ENCODE measurements around the gene LMAN2L. TPM values are rescaled to one million over a fixed set of nuclear protein-coding genes. Genes with fewer than 3 reads are reported as not detected.

LMAN2L gene
- total RNA-seq, 1 donor from 2014 or later: 14.2 TPM

GRCh38 chr2:96733931-96734330 is 5.9 kb downstream of the LMAN2L start:
- no peaks in the 10 kb centered on the region for H3K27me3 ChIP-seq (ENCODE audit: control insufficient read depth, insufficient read depth, low read length)
- H3K4me3 ChIP-seq (ENCODE audit: low read depth, low read length): no peak overlapping the region
- H3K36me3 ChIP-seq (ENCODE audit: control insufficient read depth, insufficient read depth, low read length): no peaks in the 10 kb centered on the region
- DNase-seq (ENCODE audit: low read depth): no peak
- TF ChIP-seq, protein P1, sequence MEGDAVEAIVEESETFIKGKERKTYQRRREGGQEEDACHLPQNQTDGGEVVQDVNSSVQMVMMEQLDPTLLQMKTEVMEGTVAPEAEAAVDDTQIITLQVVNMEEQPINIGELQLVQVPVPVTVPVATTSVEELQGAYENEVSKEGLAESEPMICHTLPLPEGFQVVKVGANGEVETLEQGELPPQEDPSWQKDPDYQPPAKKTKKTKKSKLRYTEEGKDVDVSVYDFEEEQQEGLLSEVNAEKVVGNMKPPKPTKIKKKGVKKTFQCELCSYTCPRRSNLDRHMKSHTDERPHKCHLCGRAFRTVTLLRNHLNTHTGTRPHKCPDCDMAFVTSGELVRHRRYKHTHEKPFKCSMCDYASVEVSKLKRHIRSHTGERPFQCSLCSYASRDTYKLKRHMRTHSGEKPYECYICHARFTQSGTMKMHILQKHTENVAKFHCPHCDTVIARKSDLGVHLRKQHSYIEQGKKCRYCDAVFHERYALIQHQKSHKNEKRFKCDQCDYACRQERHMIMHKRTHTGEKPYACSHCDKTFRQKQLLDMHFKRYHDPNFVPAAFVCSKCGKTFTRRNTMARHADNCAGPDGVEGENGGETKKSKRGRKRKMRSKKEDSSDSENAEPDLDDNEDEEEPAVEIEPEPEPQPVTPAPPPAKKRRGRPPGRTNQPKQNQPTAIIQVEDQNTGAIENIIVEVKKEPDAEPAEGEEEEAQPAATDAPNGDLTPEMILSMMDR (IDR thresholded peaks at IDR 0.05; ENCODE audit: insufficient read depth, low read length, poor library complexity, severe bottlenecking): no peak

- no peaks in the 10 kb centered on the region for H3K36me3 ChIP-seq (ENCODE audit: control insufficient read depth, insufficient read depth, low read length)
- H3K27me3 ChIP-seq (ENCODE audit: control insufficient read depth, insufficient read depth, low read length): no peaks in the 10 kb centered on the region
- TF ChIP-seq, protein P1 (IDR thresholded peaks at IDR 0.05; ENCODE audit: insufficient read depth, low read length, poor library complexity, severe bottlenecking): no peak
- DNase-seq (ENCODE audit: low read depth): no peak
- H3K4me3 ChIP-seq (ENCODE audit: low read depth, low read length): no peak overlapping the region
Measured at GRCh38 chr2:96730212-96730611, 9.7 kb downstream of the LMAN2L start.

- Histone ChIP-seq H3K27me3 (ENCODE audit: control insufficient read depth, insufficient read depth, low read length) (no peaks in the 10 kb centered on the region), H3K4me3 (ENCODE audit: low read depth, low read length) (no peak overlapping the region), H3K36me3 (ENCODE audit: control insufficient read depth, insufficient read depth, low read length) (no peaks in the 10 kb centered on the region)
- no peak for DNase-seq (ENCODE audit: low read depth)
- TF ChIP-seq, protein P1 (IDR thresholded peaks at IDR 0.05; ENCODE audit: insufficient read depth, low read length, poor library complexity, severe bottlenecking): no peak
Measured at GRCh38 chr2:96729748-96730147, 10.1 kb downstream of the LMAN2L start.

GRCh38 chr2:96727431-96727830 is 12.4 kb downstream of the LMAN2L start:
- H3K36me3 ChIP-seq (ENCODE audit: control insufficient read depth, insufficient read depth, low read length): no peaks in the 10 kb centered on the region
- H3K4me3 ChIP-seq (ENCODE audit: low read depth, low read length): no peak overlapping the region
- no peaks in the 10 kb centered on the region for H3K27me3 ChIP-seq (ENCODE audit: control insufficient read depth, insufficient read depth, low read length)
- no peak for DNase-seq (ENCODE audit: low read depth)
- TF ChIP-seq, protein P1 (IDR thresholded peaks at IDR 0.05; ENCODE audit: insufficient read depth, low read length, poor library complexity, severe bottlenecking): no peak

- H3K36me3 ChIP-seq (ENCODE audit: control insufficient read depth, insufficient read depth, low read length): no peaks in the 10 kb centered on the region
- TF ChIP-seq, protein P1 (IDR thresholded peaks at IDR 0.05; ENCODE audit: insufficient read depth, low read length, poor library complexity, severe bottlenecking): no peak
- no peak for DNase-seq (ENCODE audit: low read depth)
- no peaks in the 10 kb centered on the region for H3K27me3 ChIP-seq (ENCODE audit: control insufficient read depth, insufficient read depth, low read length)
- H3K4me3 ChIP-seq (ENCODE audit: low read depth, low read length): no peak overlapping the region
Measured at GRCh38 chr2:96726131-96726530, 13.7 kb downstream of the LMAN2L start.

DNA sequence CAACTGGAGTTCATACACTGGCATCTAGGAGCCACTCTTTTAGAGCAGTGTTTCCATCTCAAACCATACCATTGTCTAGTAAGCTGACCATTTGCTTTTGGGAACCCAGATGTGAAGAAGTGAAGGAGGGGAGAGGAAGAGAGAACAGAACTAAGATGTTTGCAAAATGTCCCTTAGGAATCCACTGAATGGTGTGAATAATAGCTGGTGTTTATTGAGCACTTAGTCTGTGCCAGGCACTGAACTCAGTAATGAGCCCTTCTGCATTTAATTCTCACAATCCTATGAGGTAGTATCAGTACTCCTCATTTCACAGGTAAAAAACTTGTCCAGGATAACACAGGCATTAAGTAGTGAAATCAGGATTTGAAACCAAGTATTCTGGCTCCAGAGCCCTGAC is 23.5 kb downstream of the LMAN2L start:
- no peaks in the 10 kb centered on the region for H3K27me3 ChIP-seq (ENCODE audit: control insufficient read depth, insufficient read depth, low read length)
- peaks cover 1% of the 10 kb centered on the region for H3K36me3 ChIP-seq (ENCODE audit: control insufficient read depth, insufficient read depth, low read length)
- TF ChIP-seq, protein P1 (IDR thresholded peaks at IDR 0.05; ENCODE audit: insufficient read depth, low read length, poor library complexity, severe bottlenecking): no peak
- H3K4me3 ChIP-seq (ENCODE audit: low read depth, low read length): no peak overlapping the region
- no peak for DNase-seq (ENCODE audit: low read depth)

Measured in kidney epithelial cell (primary cell).